Testis (tissue), 3 donors: ENCODE measurements around the gene ZNF487. TPM values are rescaled to one million over a fixed set of nuclear protein-coding genes. Genes with fewer than 3 reads are reported as not detected.
A peak's percentile ranks its signal among the peaks of the same experiment; 100 is the strongest.

Experiments
- DNase-seq: peaks from one replicate; pipeline ENCODE4 v3.0.0-alpha.2; 2019
- H3K27ac ChIP-seq, 2 donors: fragments of 200-600 bp; sonication (generic); one replicate each; pipeline ENCODE4 v1.5.1; 2019
- H3K27me3 ChIP-seq: fragments of 200-600 bp; sonication (generic); one replicate; pipeline ENCODE4 v1.5.1; 2019
- H3K36me3 ChIP-seq: fragments of 200-600 bp; sonication (generic); one replicate; pipeline ENCODE4 v1.5.1; 2017; ENCODE audit warnings: low read depth; ENCODE audit errors: missing control alignments
- H3K4me1 ChIP-seq: fragments of 200-600 bp; sonication (generic); one replicate; pipeline ENCODE4 v1.5.1; 2019
- H3K4me3 ChIP-seq, 2 donors: fragments of 200-600 bp; sonication (generic); one replicate each; pipeline ENCODE4 v1.5.1; 2017 to 2019
- H3K9me3 ChIP-seq: fragments of 200-600 bp; sonication (generic); one replicate; pipeline ENCODE4 v1.5.1; 2017
- CTCF ChIP-seq, 3 experiments: fragments of 450-650 bp in 2 of 3; fragments of 200-600 bp in 1 of 3; sonication (generic) in 1 of 3; IDR thresholded peaks; one replicate each; pipeline ENCODE4 v1.5.1; 2016 to 2019; ENCODE audit warnings: antibody characterized with exemption in 3 of 3, mild to moderate bottlenecking in 2 of 3, moderate library complexity in 1 of 3
- POLR2A ChIP-seq: fragments of 450-650 bp; IDR thresholded peaks from one replicate; pipeline ENCODE4 v1.6.1; 2017; ENCODE audit warnings: antibody characterized with exemption, mild to moderate bottlenecking, moderate library complexity
- WGBS, 2 donors: methylation state at CpG; one replicate each; pipeline ENCODE4 v1.1.5; 2018; 5-methylcytosine and 5-hydroxymethylcytosine counted together
- intact Hi-C: fragments of 100-400 bp; cut with DNase I; formaldehyde crosslinking; loops from one replicate; pipeline ENCODE4 v1.15.1; 2023; ENCODE audit warnings: low total_unique reads
- polyA plus RNA-seq: library from polyadenylated mRNA; stranded (reverse); fragments of 350-450 nt; fragmentation: Illumina TruSeq; extraction: RNeasy Lipid Tissue Mini Kit (QIAGEN cat#74804); gene quantifications from one replicate; pipeline ENCODE4 v1.2.3, GENCODE V29; 2014; ENCODE audit warnings: low read depth, low replicate concordance; ENCODE audit not compliant: insufficient read depth
- total RNA-seq, 2 donors: library from RNA; depleted of rRNA; stranded (reverse); fragments of >200 nt; gene quantifications; one replicate each; pipeline ENCODE4 v1.2.3, GENCODE V29; 2016

Gene ZNF487
- total and polyA plus RNA-seq, 3 donors from 2014 or later, result 22.8 to 46.2 (median 43.1) TPM

- DNase-seq, result no peak
Measured at GRCh38 chr10:43395571-43396060, 41.3 kb upstream of the ZNF487 start.

GRCh38 chr10:43396061-43396927, 40.6 kb upstream of the ZNF487 start:
- H3K9me3 ChIP-seq, result no peaks in the 10 kb centered on the region
- H3K27ac ChIP-seq, result peak overlapping the region; percentile 99
- no peaks in the 10 kb centered on the region for H3K36me3 ChIP-seq
- TF ChIP-seq CTCF (IDR thresholded peaks at IDR 0.05) (no peak), POLR2A (no peak)
- peaks cover 26% of the 10 kb centered on the region for H3K4me1 ChIP-seq
- H3K27me3 ChIP-seq, result no peaks in the 10 kb centered on the region
- H3K4me3 ChIP-seq, result peak overlapping the region; percentile 73 to 82
- DNase-seq, result peak; percentile 80
- intact Hi-C loops, result no loop called here
- 3 to 7% methylated on average over 9 to 50 of the region's 71 CpGs for WGBS, 2 donors

More at GRCh38 chr10:43395571-43396060, 41.3 kb upstream of the ZNF487 start:
- no peak for TF ChIP-seq CTCF (IDR thresholded peaks at IDR 0.05)
- TF ChIP-seq POLR2A, result no peak
- Histone ChIP-seq H3K36me3 (no peaks in the 10 kb centered on the region), H3K27me3 (no peaks in the 10 kb centered on the region), H3K4me3 (peak overlapping the region; percentile 73 to 82), H3K9me3 (no peaks in the 10 kb centered on the region), H3K4me1 (peaks cover 31% of the 10 kb centered on the region), H3K27ac (peak overlapping the region; percentile 99)
- intact Hi-C loops, result no loop called here
- WGBS, 2 donors, result 7 to 31% methylated on average over 3 to 18 of the region's 18 CpGs

- intact Hi-C loops, result no loop called here
Measured at GRCh38 chr10:43396928-43397624, 39.8 kb upstream of the ZNF487 start.

GRCh38 chr10:43398939-43399319, 38.0 kb upstream of the ZNF487 start:
- Histone ChIP-seq H3K9me3 (no peaks in the 10 kb centered on the region), H3K27ac (no peak overlapping the region), H3K4me3 (no peak overlapping the region), H3K36me3 (no peaks in the 10 kb centered on the region), H3K4me1 (peaks cover 26% of the 10 kb centered on the region), H3K27me3 (no peaks in the 10 kb centered on the region)
- TF ChIP-seq CTCF (IDR thresholded peaks at IDR 0.05) (no peak), POLR2A (no peak)
- intact Hi-C loops, result no loop called here
- no peak for DNase-seq
- WGBS, 2 donors, result 77 to 84% methylated on average over 2 of the region's 2 CpGs

More at GRCh38 chr10:43396928-43397624, 39.8 kb upstream of the ZNF487 start:
- H3K4me1 ChIP-seq, result peaks cover 23% of the 10 kb centered on the region
- H3K27ac ChIP-seq, result peak overlapping the region; percentile 99
- TF ChIP-seq CTCF (IDR thresholded peaks at IDR 0.05), result no peak
- no peak for TF ChIP-seq POLR2A
- peak overlapping the region; percentile 73 to 82 for H3K4me3 ChIP-seq
- no peaks in the 10 kb centered on the region for H3K9me3 ChIP-seq
- DNase-seq, result peak; percentile 92
- no peaks in the 10 kb centered on the region for H3K27me3 ChIP-seq
- WGBS, 2 donors, result 0% methylated on average over 29 to 41 of the region's 70 CpGs
- no peaks in the 10 kb centered on the region for H3K36me3 ChIP-seq
